ENCODE data around the gene WNK2. TPM values are rescaled to one million over a fixed set of nuclear protein-coding genes. Genes with fewer than 3 reads are reported as not detected.

The WNK2 gene
- polyA plus RNA-seq, 3 donors = 0.40 TPM; not detected in 2

DNA sequence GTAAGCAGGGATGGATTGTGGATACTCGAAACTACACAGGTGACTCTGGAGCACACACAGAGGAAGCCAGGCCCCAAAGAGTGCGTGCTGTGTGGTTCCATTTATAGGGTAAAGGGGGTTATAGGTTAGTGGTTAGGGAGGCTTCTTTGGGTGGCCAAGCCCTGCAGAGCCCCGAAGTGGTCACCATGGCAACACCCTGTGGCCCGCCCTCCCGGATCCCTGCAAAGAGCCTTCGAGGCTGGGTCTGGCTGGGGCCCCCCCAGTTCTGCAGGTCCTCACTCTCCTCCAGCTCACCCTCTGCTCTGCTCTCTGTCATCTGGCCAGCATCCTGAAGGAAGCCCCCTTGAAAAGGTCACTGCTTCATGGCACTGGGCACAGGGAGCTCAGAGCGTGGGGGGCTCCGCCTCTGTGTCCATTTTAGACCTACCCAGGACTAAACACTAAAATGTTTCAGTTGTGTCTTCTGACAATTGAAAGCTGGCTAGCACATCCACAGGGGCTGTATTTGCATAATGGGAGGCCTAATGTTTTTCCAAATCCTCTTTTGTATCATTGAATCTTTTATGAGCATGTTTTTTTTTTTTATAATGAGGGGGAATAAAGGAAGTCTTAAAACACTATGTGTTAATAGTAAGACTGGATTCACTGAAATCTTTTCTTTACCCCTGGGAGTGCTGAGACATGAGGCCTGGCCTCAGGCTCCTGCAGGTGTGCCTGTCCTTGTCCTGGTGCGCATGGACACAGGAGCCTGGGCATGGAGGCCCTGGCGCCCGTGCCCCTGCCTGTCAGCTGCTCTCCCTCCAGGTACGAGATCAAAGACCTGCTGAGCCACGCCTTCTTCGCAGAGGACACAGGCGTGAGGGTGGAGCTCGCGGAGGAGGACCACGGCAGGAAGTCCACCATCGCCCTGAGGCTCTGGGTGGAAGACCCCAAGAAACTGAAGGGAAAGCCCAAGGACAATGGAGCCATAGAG, 55.3 kb downstream of the WNK2 start:
- no peaks in the 10 kb centered on the region for H3K9me3 ChIP-seq (replicated peaks in 1 of 2; ENCODE audit: control insufficient read depth in 1 of 2, insufficient read depth in 1 of 2, low read length in 2 of 2)
- no peaks in the 10 kb centered on the region for H3K79me2 ChIP-seq (ENCODE audit: insufficient read depth, low read length)
- no peak for DNase-seq
- H3K4me1 ChIP-seq (ENCODE audit: control insufficient read depth in 1 of 2, insufficient read depth in 2 of 2, low read length in 2 of 2) = no peaks in the 10 kb centered on the region
- no peak overlapping the region for H3K4me2 ChIP-seq (replicated peaks; ENCODE audit: extremely low read depth, low read length, poor library complexity, severe bottlenecking)
- Mint-ChIP-seq H3K27ac (no peak overlapping the region), H3K27me3 (ENCODE audit: low read depth in 3 of 3) (peaks cover 23 to 67% (median 65%) of the 10 kb centered on the region in 3 donors), H3K9me3 (peaks cover 0 to 2% (median 0%) of the 10 kb centered on the region in 7 donors), H3K4me1 (no peaks in the 10 kb centered on the region), H3K36me3 (no peaks in the 10 kb centered on the region), H3K4me3 (no peak overlapping the region)
- H3K27me3 ChIP-seq (ENCODE audit: control insufficient read depth in 2 of 2, insufficient read depth in 2 of 2, low read length in 2 of 2) = peaks cover 0 to 17% of the 10 kb centered on the region in 2 donors
- TF ChIP-seq, protein P1, sequence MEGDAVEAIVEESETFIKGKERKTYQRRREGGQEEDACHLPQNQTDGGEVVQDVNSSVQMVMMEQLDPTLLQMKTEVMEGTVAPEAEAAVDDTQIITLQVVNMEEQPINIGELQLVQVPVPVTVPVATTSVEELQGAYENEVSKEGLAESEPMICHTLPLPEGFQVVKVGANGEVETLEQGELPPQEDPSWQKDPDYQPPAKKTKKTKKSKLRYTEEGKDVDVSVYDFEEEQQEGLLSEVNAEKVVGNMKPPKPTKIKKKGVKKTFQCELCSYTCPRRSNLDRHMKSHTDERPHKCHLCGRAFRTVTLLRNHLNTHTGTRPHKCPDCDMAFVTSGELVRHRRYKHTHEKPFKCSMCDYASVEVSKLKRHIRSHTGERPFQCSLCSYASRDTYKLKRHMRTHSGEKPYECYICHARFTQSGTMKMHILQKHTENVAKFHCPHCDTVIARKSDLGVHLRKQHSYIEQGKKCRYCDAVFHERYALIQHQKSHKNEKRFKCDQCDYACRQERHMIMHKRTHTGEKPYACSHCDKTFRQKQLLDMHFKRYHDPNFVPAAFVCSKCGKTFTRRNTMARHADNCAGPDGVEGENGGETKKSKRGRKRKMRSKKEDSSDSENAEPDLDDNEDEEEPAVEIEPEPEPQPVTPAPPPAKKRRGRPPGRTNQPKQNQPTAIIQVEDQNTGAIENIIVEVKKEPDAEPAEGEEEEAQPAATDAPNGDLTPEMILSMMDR (IDR thresholded peaks at IDR 0.05) = no peak
- WGBS (ENCODE audit: insufficient coverage) = 96% methylated on average over 18 of the region's 19 CpGs
- no peak overlapping the region for H3K27ac ChIP-seq (ENCODE audit: low read depth in 1 of 2, low read length in 2 of 2)
- no peak overlapping the region for H3K9ac ChIP-seq (ENCODE audit: insufficient read depth, low read length, poor library complexity, severe bottlenecking)
- no peak overlapping the region for H3K4me3 ChIP-seq (replicated peaks in 1 of 3; ENCODE audit: low read depth in 2 of 3, low read length in 3 of 3)
- H2AFZ ChIP-seq (ENCODE audit: insufficient read depth, low read depth, low read length, poor library complexity, severe bottlenecking) = no peak overlapping the region
- no peaks in the 10 kb centered on the region for H3K36me3 ChIP-seq (replicated peaks in 1 of 2; ENCODE audit: control insufficient read depth in 1 of 2, insufficient read depth in 2 of 2, low read length in 2 of 2)
- no peaks in the 10 kb centered on the region for H4K20me1 ChIP-seq (ENCODE audit: insufficient read depth, low read length)
- intact Hi-C loops (cut with micrococcal nuclease) = no loop called here

DNA sequence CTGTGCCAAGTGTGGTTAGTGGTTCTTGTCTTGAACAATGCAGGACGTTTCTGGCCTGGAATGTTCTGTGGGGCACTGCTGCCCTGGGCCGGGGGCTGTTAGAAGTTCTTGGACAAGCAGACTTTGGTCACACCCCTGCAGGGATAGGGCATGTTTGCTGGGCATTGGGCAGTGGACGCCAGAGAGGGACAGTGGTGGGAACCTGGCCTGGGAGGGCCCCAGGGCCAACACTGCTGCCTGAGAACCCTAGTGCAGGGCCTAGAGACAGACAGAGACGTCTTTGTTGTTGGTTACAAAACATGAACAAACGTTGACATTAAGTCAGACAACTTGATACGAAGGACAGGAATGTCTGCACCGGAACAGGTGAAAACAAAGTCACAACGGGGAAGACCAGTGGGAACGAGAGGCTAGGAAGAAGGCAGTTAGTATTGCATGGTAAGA, 57.0 kb downstream of the WNK2 start:
- Histone ChIP-seq H3K9ac (ENCODE audit: insufficient read depth, low read length, poor library complexity, severe bottlenecking) (no peak overlapping the region), H3K27ac (ENCODE audit: low read depth in 1 of 2, low read length in 2 of 2) (no peak overlapping the region), H4K20me1 (ENCODE audit: insufficient read depth, low read length) (no peaks in the 10 kb centered on the region), H3K27me3 (ENCODE audit: control insufficient read depth in 2 of 2, insufficient read depth in 2 of 2, low read length in 2 of 2) (peaks cover 0 to 5% of the 10 kb centered on the region in 2 donors), H3K79me2 (ENCODE audit: insufficient read depth, low read length) (no peaks in the 10 kb centered on the region), H3K9me3 (replicated peaks in 1 of 2; ENCODE audit: control insufficient read depth in 1 of 2, insufficient read depth in 1 of 2, low read length in 2 of 2) (no peaks in the 10 kb centered on the region), H2AFZ (ENCODE audit: insufficient read depth, low read depth, low read length, poor library complexity, severe bottlenecking) (no peak overlapping the region), H3K36me3 (replicated peaks in 1 of 2; ENCODE audit: control insufficient read depth in 1 of 2, insufficient read depth in 2 of 2, low read length in 2 of 2) (no peaks in the 10 kb centered on the region), H3K4me2 (replicated peaks; ENCODE audit: extremely low read depth, low read length, poor library complexity, severe bottlenecking) (no peak overlapping the region), H3K4me3 (replicated peaks in 1 of 3; ENCODE audit: low read depth in 2 of 3, low read length in 3 of 3) (no peak overlapping the region), H3K4me1 (ENCODE audit: control insufficient read depth in 1 of 2, insufficient read depth in 2 of 2, low read length in 2 of 2) (no peaks in the 10 kb centered on the region)
- Mint-ChIP-seq H3K9me3 (peaks cover 0 to 2% (median 0%) of the 10 kb centered on the region in 7 donors), H3K36me3 (no peaks in the 10 kb centered on the region), H3K4me1 (no peaks in the 10 kb centered on the region), H3K4me3 (no peak overlapping the region), H3K27ac (no peak overlapping the region), H3K27me3 (ENCODE audit: low read depth in 3 of 3) (peaks cover 21 to 57% (median 56%) of the 10 kb centered on the region in 3 donors)
- intact Hi-C loops (cut with micrococcal nuclease) = no loop called here
- TF ChIP-seq, protein P1 (IDR thresholded peaks at IDR 0.05) = no peak
- no peak for DNase-seq
- 88% methylated on average over 9 of the region's 9 CpGs for WGBS (ENCODE audit: insufficient coverage)

All from CD14-positive monocyte (primary cell).